Motor neuron (in vitro differentiated cells): ENCODE results near the gene WDR87. TPM values are rescaled to one million over a fixed set of nuclear protein-coding genes. Genes with fewer than 3 reads are reported as not detected.
A peak's percentile ranks its signal among the peaks of the same experiment; 100 is the strongest.

ENCODE experiments used
- ATAC-seq, 8 experiments: fragments of 200-7000 bp; cut with Tn5 transposase; replicated peaks in 6 of 8; 2 replicates each; pipeline ENCODE4 v1.8.0; 2021; ENCODE audit warnings: mild to moderate bottlenecking in 8 of 8, moderate library complexity in 8 of 8
- H3K27ac ChIP-seq, 2 donors: fragments of 250-450 bp; sonication (Bioruptor Pico); 2 replicates each; pipeline ENCODE4 v1.9.0; 2021; ENCODE audit warnings: antibody characterized with exemption in 2 of 2, mild to moderate bottlenecking in 2 of 2, moderate library complexity in 1 of 2
- H3K4me1 ChIP-seq, 2 donors: fragments of 250-450 bp; sonication (Bioruptor Pico); replicated peaks in 1 of 2; 2 replicates each; pipeline ENCODE4 v1.6.1; 2021; ENCODE audit warnings: antibody characterized with exemption in 2 of 2, mild to moderate bottlenecking in 2 of 2, moderate library complexity in 1 of 2
- H3K4me3 ChIP-seq, 5 donors: fragments of 250-450 bp; sonication (Bioruptor Pico); 2 replicates each; pipeline ENCODE4 v1.9.0; 2021; ENCODE audit warnings: antibody characterized with exemption in 5 of 5, mild to moderate bottlenecking in 5 of 5, moderate library complexity in 4 of 5
- WGBS, 10 experiments: fragments of 450-650 bp; shearing (Covaris generic); methylation state at CpG; one replicate each; pipeline ENCODE4 v1.0.0; 2022; 5-methylcytosine and 5-hydroxymethylcytosine counted together
- in situ Hi-C, 9 experiments: fragments of 400-800 bp; cut with MboI; loops; one replicate each; pipeline ENCODE4 v1.15.0; 2021; ENCODE audit warnings: low sequenced_read_pairs in 9 of 9, low pct_unique_long_range_greater_than_20kb in 2 of 9; ENCODE audit not compliant: unreplicated experiment in 9 of 9
- total RNA-seq, 8 experiments: library from RNA; unstranded; fragments of 300-600 nt; gene quantifications; 2 replicates each; pipeline versions ENCODE4 v1.2.3 to v1.2.4, GENCODE V29; 2022

Gene WDR87
- total RNA-seq, 8 experiments from 2014 or later = 0.08 to 0.70 (median 0.20) TPM; not detected in 3

- peak in 5 of 8 experiments; percentile 87 to 92 (median 88) for ATAC-seq
- H3K4me3 ChIP-seq = no peak overlapping the region
- in situ Hi-C loops = no loop called here
- 0 to 85% (median 62%) methylated on average over 1 to 8 of the region's 12 CpGs; no CpG with 5 or more reads in 2 of the 10 experiments for whole genome bisulfite sequencing, 10 experiments
- H3K4me1 ChIP-seq = peaks cover 26 to 35% of the 10 kb centered on the region in 2 donors
- peak overlapping the region; percentile 38 to 81 for H3K27ac ChIP-seq
These were observed 35.6 kb upstream of the WDR87 start for GRCh38 chr19:37941782-37942515.

DNA sequence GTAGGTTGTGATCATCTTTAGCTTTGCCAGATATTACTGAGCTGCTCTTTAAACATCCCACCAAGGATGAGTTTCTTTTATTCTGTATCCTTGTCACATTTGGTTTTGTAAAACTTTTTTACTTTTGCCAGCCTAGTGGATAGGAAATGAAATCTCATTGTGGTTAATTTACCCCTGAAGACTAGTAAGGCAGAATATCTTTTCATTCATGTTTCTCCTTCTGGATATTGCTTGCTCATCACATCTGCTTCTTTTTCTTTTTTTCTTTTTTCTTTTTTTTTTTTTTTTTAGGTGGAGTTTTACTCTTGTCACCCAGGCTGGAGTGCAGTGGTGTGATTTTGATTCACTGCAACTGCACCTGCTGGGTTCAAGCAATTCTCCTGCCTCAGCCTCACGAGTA lies 32.0 kb upstream of the WDR87 start:
- in situ Hi-C loops = no loop called here
- 90 to 100% (median 100%) methylated on average over 1 of the region's 1 CpG; no CpG with 5 or more reads in 6 of the 10 experiments for WGBS, 10 experiments
- Histone ChIP-seq H3K4me1 (peaks cover 39 to 51% of the 10 kb centered on the region in 2 donors), H3K27ac (no peak overlapping the region), H3K4me3 (no peak overlapping the region)
- ATAC-seq = no peak

GRCh38 chr19:37936886-37937285 lies 30.5 kb upstream of the WDR87 start:
- Histone ChIP-seq H3K27ac (no peak overlapping the region), H3K4me1 (peaks cover 43 to 54% of the 10 kb centered on the region in 2 donors), H3K4me3 (no peak overlapping the region)
- WGBS, 10 experiments = 100% methylated on average over 1 to 2 of the region's 2 CpGs; no CpG with 5 or more reads in 2 of the 10 experiments
- in situ Hi-C loops = no loop called here
- ATAC-seq = no peak

DNA sequence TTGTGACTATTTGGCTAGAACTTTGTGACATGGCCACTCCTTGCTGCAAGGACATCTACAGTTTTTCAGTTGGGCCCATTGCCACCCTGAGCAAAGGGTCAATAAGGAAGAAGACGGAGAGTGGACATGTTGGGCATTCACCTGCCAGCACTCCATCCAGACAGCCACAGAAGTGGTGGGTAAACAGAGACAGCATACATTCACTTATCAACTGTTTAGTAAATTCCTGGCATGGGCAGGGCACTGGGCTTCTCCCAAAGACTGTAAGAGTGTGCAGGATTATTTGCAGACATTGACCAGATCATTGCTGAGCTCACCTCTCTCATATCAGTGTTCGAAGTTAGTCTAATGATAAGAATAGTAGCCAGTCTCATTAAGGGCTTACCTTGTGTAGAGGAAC lies 29.8 kb upstream of the WDR87 start:
- WGBS, 10 experiments = 86 to 100% (median 90%) methylated on average over 1 to 2 of the region's 2 CpGs; no CpG with 5 or more reads in 5 of the 10 experiments
- in situ Hi-C loops = no loop called here
- Histone ChIP-seq H3K27ac (no peak overlapping the region), H3K4me3 (no peak overlapping the region), H3K4me1 (peaks cover 43 to 54% of the 10 kb centered on the region in 2 donors)
- no peak for ATAC-seq

DNA sequence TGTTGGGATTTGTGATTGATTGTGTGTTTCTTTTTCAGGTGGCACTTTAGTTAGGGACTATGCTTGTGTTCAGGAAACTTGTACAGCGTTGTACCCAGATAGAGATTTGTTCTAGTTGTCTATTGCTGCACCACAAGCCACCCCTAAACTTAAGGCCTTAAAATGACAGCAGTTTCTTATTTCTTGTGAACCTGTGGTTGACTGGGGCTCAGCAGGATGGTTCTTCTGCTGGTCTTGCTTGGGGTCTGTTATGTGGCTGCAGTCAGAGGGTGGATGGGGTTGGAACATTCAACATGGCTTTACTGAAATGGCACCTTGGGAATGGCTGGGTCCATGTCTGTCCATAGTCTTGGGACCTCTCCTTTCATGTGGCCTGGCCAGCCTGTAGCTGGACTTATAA lies 28.9 kb upstream of the WDR87 start:
- in situ Hi-C loops = no loop called here
- H3K4me3 ChIP-seq = no peak overlapping the region
- no peak for ATAC-seq
- H3K4me1 ChIP-seq = peaks cover 37 to 46% of the 10 kb centered on the region in 2 donors
- peak overlapping the region in 1 of 2 donors; percentile 61 for H3K27ac ChIP-seq
- WGBS, 10 experiments = 29 to 100% (median 81%) methylated on average over 1 of the region's 1 CpG; no CpG with 5 or more reads in 4 of the 10 experiments

- 0 to 90% (median 10%) methylated on average over 2 to 9 of the region's 9 CpGs; no CpG with 5 or more reads in 6 of the 10 experiments for WGBS, 10 experiments
- H3K4me3 ChIP-seq = no peak overlapping the region
- ATAC-seq = peak in 6 of 8 experiments; percentile 57 to 91 (median 88)
- H3K27ac ChIP-seq = peak overlapping the region; percentile 84 to 89
- peaks cover 43 to 44% of the 10 kb centered on the region in 2 donors for H3K4me1 ChIP-seq
- in situ Hi-C loops = no loop called here
These were observed 27.6 kb upstream of the WDR87 start for GRCh38 chr19:37933937-37934358.

DNA sequence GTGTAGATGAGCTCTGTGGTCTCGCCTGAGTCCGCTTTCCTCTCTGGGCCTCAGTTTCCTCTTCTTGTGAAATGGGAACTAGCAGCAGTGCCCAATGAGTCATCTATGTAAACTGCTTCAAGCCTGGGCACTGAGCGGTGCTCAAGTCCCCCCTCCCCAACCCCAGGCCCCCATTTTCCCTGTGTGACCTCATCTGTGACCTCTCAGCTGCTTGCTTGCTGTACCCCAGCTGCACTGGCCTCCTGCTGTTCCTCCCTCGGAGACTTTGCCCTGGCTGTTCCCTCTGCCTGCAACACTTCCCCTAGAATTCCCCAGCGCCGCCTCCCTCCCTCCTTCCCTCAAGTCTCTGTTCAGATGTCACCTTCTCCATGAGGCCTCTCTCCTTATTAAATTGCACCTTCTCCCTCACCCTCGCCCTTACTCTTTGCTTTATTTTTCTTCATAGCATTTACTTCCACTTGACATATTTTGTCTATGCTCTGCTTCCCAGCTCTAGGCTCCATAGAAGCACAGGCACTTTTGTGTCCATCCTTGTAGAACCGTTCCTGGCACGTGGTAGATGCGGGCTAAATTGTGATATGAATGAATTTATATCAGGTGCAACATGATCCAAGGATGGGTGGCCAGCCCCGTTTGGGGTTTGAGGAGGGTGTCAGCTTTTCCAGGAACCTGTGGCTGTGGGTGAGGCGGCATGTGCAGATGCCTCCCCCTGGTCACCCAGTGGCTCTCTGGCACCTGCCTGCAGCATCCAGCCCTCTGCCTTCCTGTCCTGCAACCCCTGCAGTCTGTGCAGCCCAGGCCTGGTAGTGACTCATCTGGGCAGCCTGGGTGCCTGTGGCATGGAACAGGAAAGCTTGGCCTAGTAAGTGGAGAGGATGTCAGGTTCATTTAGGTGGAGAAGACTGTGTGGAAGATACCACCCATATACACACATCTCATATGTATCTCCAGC lies 26.9 kb upstream of the WDR87 start:
- no peak overlapping the region for H3K4me3 ChIP-seq
- peaks cover 50 to 51% of the 10 kb centered on the region in 2 donors for H3K4me1 ChIP-seq
- in situ Hi-C loops = no loop called here
- WGBS, 10 experiments = 40 to 100% (median 70%) methylated on average over 1 to 9 of the region's 12 CpGs; no CpG with 5 or more reads in 4 of the 10 experiments
- ATAC-seq = peak in 1 of 8 experiments; percentile 18
- peak overlapping the region; percentile 84 to 89 for H3K27ac ChIP-seq

GRCh38 chr19:37931881-37932655 lies 25.7 kb upstream of the WDR87 start:
- Histone ChIP-seq H3K4me1 (peaks cover 53 to 56% of the 10 kb centered on the region in 2 donors), H3K4me3 (no peak overlapping the region), H3K27ac (peak overlapping the region; percentile 84 to 89)
- 0 to 80% (median 7%) methylated on average over 1 to 16 of the region's 30 CpGs; no CpG with 5 or more reads in 2 of the 10 experiments for WGBS, 10 experiments
- ATAC-seq = peak in 6 of 8 experiments; percentile 37 to 64 (median 47)
- in situ Hi-C loops = no loop called here

- Histone ChIP-seq H3K27ac (no peak overlapping the region), H3K4me1 (peaks cover 53 to 56% of the 10 kb centered on the region in 2 donors), H3K4me3 (no peak overlapping the region)
- no peak for ATAC-seq
- in situ Hi-C loops = no loop called here
- 84 to 100% (median 92%) methylated on average over 2 to 3 of the region's 5 CpGs; no CpG with 5 or more reads in 7 of the 10 experiments for WGBS, 10 experiments
These were observed 24.0 kb upstream of the WDR87 start for GRCh38 chr19:37930416-37930815.

DNA sequence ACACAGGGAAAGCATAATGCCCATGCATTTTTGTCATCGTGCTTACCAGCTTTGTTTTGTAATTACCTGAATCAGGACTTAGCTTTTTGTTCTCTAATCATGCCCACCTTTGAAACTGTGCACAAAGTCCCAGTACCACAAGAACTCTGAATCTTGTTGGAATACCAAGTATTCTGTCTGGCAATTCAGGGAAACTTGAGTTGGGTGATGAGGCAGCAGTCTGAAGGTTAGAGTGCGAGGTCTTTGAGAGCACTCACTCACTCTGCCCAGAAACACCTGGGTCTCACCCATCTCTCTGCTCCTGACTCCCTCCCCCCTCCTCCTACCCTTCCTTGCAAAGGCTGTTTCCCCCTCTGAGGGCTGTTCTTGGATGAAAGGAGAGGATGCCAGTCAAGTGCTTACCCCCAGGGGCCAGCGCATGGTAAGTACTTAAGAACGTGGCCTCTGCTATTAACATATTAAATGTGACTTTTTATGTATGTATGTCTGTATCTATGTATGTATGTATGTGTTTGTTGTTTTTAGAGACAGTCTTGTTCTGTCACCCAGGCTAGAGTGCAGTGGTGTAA lies 23.0 kb upstream of the WDR87 start:
- no peak overlapping the region for H3K4me3 ChIP-seq
- peaks cover 48 to 50% of the 10 kb centered on the region in 2 donors for H3K4me1 ChIP-seq
- in situ Hi-C loops = no loop called here
- peak overlapping the region in 1 of 2 donors; percentile 16 for H3K27ac ChIP-seq
- 57 to 100% (median 69%) methylated on average over 1 to 3 of the region's 4 CpGs; no CpG with 5 or more reads in 4 of the 10 experiments for WGBS, 10 experiments
- ATAC-seq = peak in 3 of 8 experiments; percentile 47 to 96 (median 48)

DNA sequence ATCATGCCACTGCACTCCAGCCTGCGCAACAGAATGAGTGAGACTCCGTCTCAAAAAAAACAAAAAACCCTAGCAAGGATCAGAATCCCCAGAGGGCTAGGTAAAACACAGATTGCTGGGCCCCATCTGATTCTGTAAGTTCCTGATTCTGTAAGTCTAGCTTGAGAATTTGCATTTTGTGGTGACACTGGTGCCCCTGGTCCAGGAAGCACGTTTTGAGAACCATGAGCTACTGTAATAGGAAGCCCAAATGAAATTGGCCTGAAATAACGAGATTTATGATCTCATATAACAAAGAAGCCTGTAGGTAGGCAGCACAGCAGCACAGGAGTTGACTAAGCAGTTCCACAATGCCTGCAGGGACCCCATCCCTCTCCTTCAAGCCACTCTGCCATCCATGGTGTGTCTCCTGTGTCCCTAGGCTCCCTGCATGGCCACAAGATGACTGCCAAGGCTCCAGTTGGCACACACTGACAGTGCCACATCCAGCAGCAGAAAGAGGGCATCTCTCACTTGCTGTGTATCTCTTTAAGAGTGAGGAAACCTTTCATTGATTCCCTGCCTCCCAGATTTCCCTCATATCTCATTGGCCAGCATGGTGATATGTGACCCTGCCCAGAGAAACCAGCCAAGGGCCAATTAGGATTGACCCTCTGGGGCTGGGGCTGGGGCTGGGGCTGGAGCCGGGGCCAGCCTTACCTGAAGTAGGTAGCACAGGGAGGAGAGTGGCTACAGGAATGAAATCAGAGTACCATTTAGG lies 22.3 kb upstream of the WDR87 start:
- peaks cover 44% of the 10 kb centered on the region in 2 donors for H3K4me1 ChIP-seq
- H3K4me3 ChIP-seq = no peak overlapping the region
- H3K27ac ChIP-seq = peak overlapping the region; percentile 16 to 40
- in situ Hi-C loops = no loop called here
- whole genome bisulfite sequencing, 10 experiments = 0 to 57% (median 53%) methylated on average over 1 to 5 of the region's 5 CpGs; no CpG with 5 or more reads in 4 of the 10 experiments
- ATAC-seq = peak in 2 of 8 experiments; percentile 5 to 33
